Measurements from ENCODE around the gene SLC13A5.

Gene SLC13A5

GRCh38 chr17:6636616-6637457 is 76.3 kb downstream of the SLC13A5 start:
- no peak for DNase-seq

- DNase-seq: no peak
Measured at GRCh38 chr17:6636105-6636504, 77.1 kb downstream of the SLC13A5 start.
